GM10266 (cell line): ENCODE results near the gene TMPRSS6.

Source experiments
- DNase-seq: peaks from one replicate; pipeline ENCODE4 v3.0.0; 2012; ENCODE audit errors: extremely low spot score
- CTCF ChIP-seq: IDR thresholded peaks from 2 replicates; pipeline ENCODE4 v1.5.1; 2012; ENCODE audit warnings: mild to moderate bottlenecking, low read depth; ENCODE audit not compliant: control insufficient read depth, insufficient read depth; ENCODE audit errors: missing control alignments

TMPRSS6 gene

GRCh38 chr22:37103656-37104452 lies 5.7 kb downstream of the TMPRSS6 start:
- no peak for TF ChIP-seq CTCF
- no peak for DNase-seq

GRCh38 chr22:37103151-37103550 lies 6.4 kb downstream of the TMPRSS6 start:
- no peak for TF ChIP-seq CTCF
- DNase-seq: no peak

- no peak for DNase-seq
- TF ChIP-seq CTCF: no peak
Measured at GRCh38 chr22:37101311-37102066, 8.0 kb downstream of the TMPRSS6 start.

GRCh38 chr22:37100589-37101127 lies 8.9 kb downstream of the TMPRSS6 start:
- no peak for DNase-seq

GRCh38 chr22:37098976-37099591 lies 10.4 kb downstream of the TMPRSS6 start:
- DNase-seq: no peak
- TF ChIP-seq CTCF: peak; percentile 4

More at GRCh38 chr22:37100589-37101127, 8.9 kb downstream of the TMPRSS6 start:
- no peak for TF ChIP-seq CTCF

GRCh38 chr22:37097346-37097745 lies 12.2 kb downstream of the TMPRSS6 start:
- DNase-seq: no peak

More at GRCh38 chr22:37097346-37097745, 12.2 kb downstream of the TMPRSS6 start:
- TF ChIP-seq CTCF: no peak
